PC-9 (cell line): ENCODE results near the gene DBP. TPM values are rescaled to one million over a fixed set of nuclear protein-coding genes. Genes with fewer than 3 reads are reported as not detected.

Experiments used
- BruUV-seq: library from RNA; stranded (reverse); fragments of 400-500 nt; replicated peaks from 2 replicates; lab custom pipeline; 2021; lab: Mats Ljungman, UMichigan
- CTCF ChIA-PET: fragments of 300-600 bp; sonication (Branson Sonifier 250); formaldehyde crosslinking; loops from one replicate; lab custom pipeline; 2022; ENCODE audit warnings: antibody characterized with exemption; lab: Charles Lee
- POLR2A ChIA-PET: fragments of 300-600 bp; sonication (Branson Sonifier 250); formaldehyde crosslinking; loops from one replicate; lab custom pipeline; 2022; ENCODE audit warnings: antibody characterized with exemption; ENCODE audit not compliant: unreplicated experiment; lab: Charles Lee
- DNase-seq, 2 experiments: peaks; one replicate each; pipeline versions ENCODE4 v3.0.0 to v3.0.0-alpha.2; 2015 to 2022; ENCODE audit warnings: mixed read lengths in 1 of 2
- H2AFZ ChIP-seq: fragments of 200-600 bp; sonication (generic); 2 replicates; pipeline ENCODE4 v1.8.1; 2017; ENCODE audit warnings: antibody characterized with exemption
- H3F3A ChIP-seq: fragments of 200-600 bp; sonication (generic); 2 replicates; pipeline ENCODE4 v1.8.1; 2017; ENCODE audit warnings: antibody characterized with exemption, mild to moderate bottlenecking, low read depth; ENCODE audit not compliant: insufficient read depth
- H3K27ac ChIP-seq: fragments of 200-600 bp; sonication (generic); 2 replicates; pipeline ENCODE4 v1.6.1; 2016; ENCODE audit warnings: mixed run types
- H3K27me3 ChIP-seq: fragments of 200-600 bp; sonication (generic); 2 replicates; pipeline ENCODE4 v1.6.1; 2016; ENCODE audit warnings: low read depth, mixed run types; ENCODE audit not compliant: insufficient read depth
- H3K36me3 ChIP-seq: fragments of 200-600 bp; sonication (generic); 2 replicates; pipeline ENCODE4 v1.6.1; 2016; ENCODE audit warnings: low read depth, mixed run types
- H3K4me1 ChIP-seq: fragments of 200-600 bp; sonication (generic); replicated peaks from 2 replicates; pipeline ENCODE4 v1.6.1; 2016; ENCODE audit warnings: mixed run types; ENCODE audit not compliant: insufficient read depth
- H3K4me2 ChIP-seq: fragments of 200-600 bp; sonication (generic); 2 replicates; pipeline ENCODE4 v1.6.1; 2017; ENCODE audit warnings: mixed run types
- H3K4me3 ChIP-seq: fragments of 200-600 bp; sonication (generic); 2 replicates; pipeline ENCODE4 v1.6.1; 2016; ENCODE audit warnings: mixed run types
- H3K79me2 ChIP-seq: fragments of 200-600 bp; sonication (generic); 2 replicates; pipeline ENCODE4 v1.6.1; 2017; ENCODE audit warnings: low read depth, mixed run types
- H3K9me2 ChIP-seq: fragments of 200-600 bp; sonication (generic); 2 replicates; pipeline ENCODE4 v1.8.1; 2017; ENCODE audit warnings: mild to moderate bottlenecking; ENCODE audit not compliant: insufficient read depth
- H3K9me3 ChIP-seq: fragments of 200-600 bp; sonication (generic); 2 replicates; pipeline ENCODE4 v1.8.1; 2016; ENCODE audit warnings: low read depth; ENCODE audit not compliant: insufficient read depth
- H4K20me1 ChIP-seq: fragments of 200-600 bp; sonication (generic); 2 replicates; pipeline ENCODE4 v1.8.1; 2017; ENCODE audit not compliant: insufficient read depth
- EZH2 ChIP-seq: fragments of 200-600 bp; sonication (generic); IDR thresholded peaks from 2 replicates; pipeline ENCODE4 v1.8.0; 2017; ENCODE audit warnings: antibody characterized with exemption, low read depth
- intact Hi-C: fragments of 100-400 bp; cut with micrococcal nuclease; formaldehyde crosslinking; loops from one replicate; pipeline ENCODE4 v1.10.0; 2022; ENCODE audit not compliant: unreplicated experiment
- total RNA-seq: library from RNA; stranded (reverse); gene quantifications from 2 replicates; pipeline ENCODE4 v1.2.3, GENCODE V29; 2021
- TF ChIP-seq, protein P1 (sequence below): fragments of 200-600 bp; sonication (generic); conservative IDR thresholded peaks from 2 replicates; pipeline ENCODE4 v1.6.1; 2017; ENCODE audit warnings: mixed run types, antibody characterized with exemption, mild to moderate bottlenecking, moderate library complexity

DBP gene
- total RNA-seq, 1 experiment from 2014 or later, result 48.2 TPM

DNA sequence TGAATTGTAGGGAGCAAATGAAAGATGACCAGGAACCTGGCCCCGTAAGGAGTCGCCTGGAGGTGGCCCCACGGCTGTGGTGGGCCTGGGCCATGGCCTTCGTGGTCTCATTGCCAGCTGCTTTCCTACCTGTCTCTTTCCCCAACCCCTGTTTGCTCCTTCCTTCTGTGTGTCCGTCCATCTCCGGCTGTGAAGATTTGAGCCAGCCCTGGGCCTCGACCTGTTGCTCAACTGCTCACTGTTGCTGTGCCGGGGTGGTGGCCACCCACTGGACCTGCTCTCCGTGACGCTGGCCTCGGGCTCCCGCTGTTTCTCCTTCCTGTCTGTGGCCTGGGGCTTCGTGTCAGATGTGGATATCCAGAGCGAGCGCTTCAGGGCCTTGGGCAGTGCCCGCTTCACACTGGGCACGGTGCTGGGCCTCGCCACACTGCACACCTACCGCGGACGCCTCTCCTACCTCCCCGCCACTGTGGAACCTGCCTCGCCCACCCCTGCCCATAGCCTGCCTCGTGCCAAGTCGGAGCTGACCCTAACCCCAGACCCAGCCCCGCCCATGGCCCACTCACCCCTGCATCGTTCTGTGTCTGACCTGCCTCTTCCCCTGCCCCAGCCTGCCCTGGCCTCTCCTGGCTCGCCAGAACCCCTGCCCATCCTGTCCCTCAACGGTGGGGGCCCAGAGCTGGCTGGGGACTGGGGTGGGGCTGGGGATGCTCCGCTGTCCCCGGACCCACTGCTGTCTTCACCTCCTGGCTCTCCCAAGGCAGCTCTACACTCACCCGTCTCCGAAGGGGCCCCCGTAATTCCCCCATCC lies 8.5 kb downstream of the DBP start:
- Histone ChIP-seq H3K9me3 (no peaks in the 10 kb centered on the region), H3K4me1 (peaks cover 31% of the 10 kb centered on the region), H3K27ac (peak overlapping the region; percentile 81; the same call in 1 of the 2 replicates), H2AFZ (no peak overlapping the region), H3K36me3 (no peaks in the 10 kb centered on the region; the same call in 1 of the 2 replicates), H3K79me2 (no peaks in the 10 kb centered on the region; the same call in 1 of the 2 replicates), H3K4me2 (0 out of 2 replicates have a peak overlapping the region, but pooled peaks have one; percentile 11), H3K4me3 (no peak overlapping the region), H4K20me1 (no peaks in the 10 kb centered on the region), H3F3A (peaks cover 72% of the 10 kb centered on the region), H3K27me3 (no peaks in the 10 kb centered on the region), H3K9me2 (no peaks in the 10 kb centered on the region)
- CTCF ChIA-PET, result no interaction called here
- no peak for DNase-seq
- POLR2A ChIA-PET, result interaction anchor here (0.6 kb wide), 1 partner anchor 278 kb away, joined by 5 read pairs; no protein-coding TSS in a partner anchor
- intact Hi-C loops, result no loop called here
- BruUV-seq, result no TSS peak
- TF ChIP-seq, protein P1, sequence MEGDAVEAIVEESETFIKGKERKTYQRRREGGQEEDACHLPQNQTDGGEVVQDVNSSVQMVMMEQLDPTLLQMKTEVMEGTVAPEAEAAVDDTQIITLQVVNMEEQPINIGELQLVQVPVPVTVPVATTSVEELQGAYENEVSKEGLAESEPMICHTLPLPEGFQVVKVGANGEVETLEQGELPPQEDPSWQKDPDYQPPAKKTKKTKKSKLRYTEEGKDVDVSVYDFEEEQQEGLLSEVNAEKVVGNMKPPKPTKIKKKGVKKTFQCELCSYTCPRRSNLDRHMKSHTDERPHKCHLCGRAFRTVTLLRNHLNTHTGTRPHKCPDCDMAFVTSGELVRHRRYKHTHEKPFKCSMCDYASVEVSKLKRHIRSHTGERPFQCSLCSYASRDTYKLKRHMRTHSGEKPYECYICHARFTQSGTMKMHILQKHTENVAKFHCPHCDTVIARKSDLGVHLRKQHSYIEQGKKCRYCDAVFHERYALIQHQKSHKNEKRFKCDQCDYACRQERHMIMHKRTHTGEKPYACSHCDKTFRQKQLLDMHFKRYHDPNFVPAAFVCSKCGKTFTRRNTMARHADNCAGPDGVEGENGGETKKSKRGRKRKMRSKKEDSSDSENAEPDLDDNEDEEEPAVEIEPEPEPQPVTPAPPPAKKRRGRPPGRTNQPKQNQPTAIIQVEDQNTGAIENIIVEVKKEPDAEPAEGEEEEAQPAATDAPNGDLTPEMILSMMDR, result no peak
- TF ChIP-seq EZH2, result no peak

DNA sequence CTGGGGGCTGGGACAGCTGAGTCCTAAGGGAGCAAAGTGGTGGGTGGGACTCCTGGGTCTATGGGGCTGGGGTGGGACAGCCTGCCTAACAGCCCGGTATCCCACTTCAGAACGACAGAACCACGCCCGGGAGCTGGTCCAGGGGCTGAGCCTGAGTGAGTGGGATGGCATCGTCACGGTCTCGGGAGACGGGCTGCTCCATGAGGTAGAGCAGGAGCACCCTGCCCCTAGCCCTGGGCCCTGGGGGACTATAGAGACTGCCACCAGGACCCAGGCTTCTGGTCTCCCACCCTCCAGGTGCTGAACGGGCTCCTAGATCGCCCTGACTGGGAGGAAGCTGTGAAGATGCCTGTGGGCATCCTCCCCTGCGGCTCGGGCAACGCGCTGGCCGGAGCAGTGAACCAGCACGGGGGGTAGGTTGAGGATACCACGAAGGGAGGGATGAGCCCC lies 9.3 kb downstream of the DBP start:
- no peak overlapping the region for H2AFZ ChIP-seq
- no peak overlapping the region for H3K4me3 ChIP-seq
- peaks cover 25% of the 10 kb centered on the region for H3K4me1 ChIP-seq
- CTCF ChIA-PET, result no interaction called here
- H3K9me3 ChIP-seq, result no peaks in the 10 kb centered on the region
- TF ChIP-seq, protein P1, result no peak
- DNase-seq, result no peak
- H3K9me2 ChIP-seq, result no peaks in the 10 kb centered on the region
- POLR2A ChIA-PET, result interaction anchor here (0.6 to 0.7 kb wide), 2 partner anchors 142 to 143 kb away, joined by 4 to 5 read pairs; no protein-coding TSS in a partner anchor
- no peaks in the 10 kb centered on the region for H3K27me3 ChIP-seq
- H4K20me1 ChIP-seq, result no peaks in the 10 kb centered on the region
- H3K27ac ChIP-seq, result peak overlapping the region; percentile 81
- BruUV-seq, result no TSS peak
- H3K79me2 ChIP-seq, result no peaks in the 10 kb centered on the region; the same call in 1 of the 2 replicates
- intact Hi-C loops, result loop anchor here (1.0 kb wide), 1 partner anchor 9 kb away; the partner anchor contains the start of genes RPL18 and SPHK2
- H3K36me3 ChIP-seq, result no peaks in the 10 kb centered on the region; the same call in 1 of the 2 replicates
- H3K4me2 ChIP-seq, result peak overlapping the region; percentile 11
- peaks cover 70% of the 10 kb centered on the region for H3F3A ChIP-seq

- no peak for TF ChIP-seq EZH2
- TF ChIP-seq, protein P1, result no peak
- Histone ChIP-seq H3K9me3 (no peaks in the 10 kb centered on the region), H3K4me2 (peak overlapping the region; percentile 11), H3K27ac (peak overlapping the region; percentile 81), H3K27me3 (no peaks in the 10 kb centered on the region), H3K36me3 (no peaks in the 10 kb centered on the region; the same call in 1 of the 2 replicates), H3K4me1 (peaks cover 25% of the 10 kb centered on the region), H3K4me3 (no peak overlapping the region), H2AFZ (no peak overlapping the region), H4K20me1 (no peaks in the 10 kb centered on the region), H3F3A (peaks cover 65% of the 10 kb centered on the region), H3K9me2 (no peaks in the 10 kb centered on the region), H3K79me2 (no peaks in the 10 kb centered on the region; the same call in 1 of the 2 replicates)
- BruUV-seq, result no TSS peak
- ChIA-PET POLR2A (interaction anchor here (0.6 to 0.7 kb wide), 3 partner anchors 143 to 162 kb away, joined by 4 to 12 read pairs (median 5); no protein-coding TSS in a partner anchor), CTCF (interaction anchor here (0.6 kb wide), 2 partner anchors 12 to 139 kb away, joined by 4 to 11 read pairs; no protein-coding TSS in a partner anchor)
- DNase-seq, result peak; percentile 83 to 92
- intact Hi-C loops, result loop anchor here (1.0 kb wide), 1 partner anchor 8 kb away; the partner anchor contains the start of genes RPL18 and SPHK2
Observed at GRCh38 chr19:48627201-48627864, 9.8 kb downstream of the DBP start.
